ENCODE measurements around the gene EFEMP2.

The EFEMP2 gene

GRCh38 chr11:65884716-65885092, 12.1 kb upstream of the EFEMP2 start:
- peak; percentile 80 for DNase-seq
- no peaks in the 10 kb centered on the region for H3K9me3 ChIP-seq (ENCODE audit: severe bottlenecking)
- TF ChIP-seq CTCF (IDR thresholded peaks at IDR 0.05; ENCODE audit: low read depth, low read length): peak; percentile 99
- no peak overlapping the region for H3K4me3 ChIP-seq (ENCODE audit: low read depth, low read length)
- peaks cover 52% of the 10 kb centered on the region for H3K36me3 ChIP-seq
- H3K27ac ChIP-seq: no peak overlapping the region
- no peaks in the 10 kb centered on the region for H3K27me3 ChIP-seq (ENCODE audit: insufficient read depth, low read depth, severe bottlenecking)

- Histone ChIP-seq H3K9me3 (ENCODE audit: severe bottlenecking) (no peaks in the 10 kb centered on the region), H3K4me3 (ENCODE audit: low read depth, low read length) (no peak overlapping the region), H3K27ac (no peak overlapping the region), H3K36me3 (peaks cover 52% of the 10 kb centered on the region), H3K27me3 (ENCODE audit: insufficient read depth, low read depth, severe bottlenecking) (no peaks in the 10 kb centered on the region)
- TF ChIP-seq CTCF (IDR thresholded peaks at IDR 0.05; ENCODE audit: low read depth, low read length): no peak
- no peak for DNase-seq
These were observed 11.5 kb upstream of the EFEMP2 start for GRCh38 chr11:65883786-65884715.

- no peaks in the 10 kb centered on the region for H3K9me3 ChIP-seq (ENCODE audit: severe bottlenecking)
- no peak overlapping the region for H3K4me3 ChIP-seq (ENCODE audit: low read depth, low read length)
- no peak for TF ChIP-seq CTCF (IDR thresholded peaks at IDR 0.05; ENCODE audit: low read depth, low read length)
- H3K36me3 ChIP-seq: peaks cover 52% of the 10 kb centered on the region
- H3K27ac ChIP-seq: no peak overlapping the region
- H3K27me3 ChIP-seq (ENCODE audit: insufficient read depth, low read depth, severe bottlenecking): no peaks in the 10 kb centered on the region
- DNase-seq: no peak
These were observed 10.6 kb upstream of the EFEMP2 start for GRCh38 chr11:65883058-65883761.

- no peak for TF ChIP-seq CTCF (IDR thresholded peaks at IDR 0.05; ENCODE audit: low read depth, low read length)
- no peaks in the 10 kb centered on the region for H3K27me3 ChIP-seq (ENCODE audit: insufficient read depth, low read depth, severe bottlenecking)
- H3K27ac ChIP-seq: no peak overlapping the region
- H3K36me3 ChIP-seq: peaks cover 52% of the 10 kb centered on the region
- no peak for DNase-seq
- no peak overlapping the region for H3K4me3 ChIP-seq (ENCODE audit: low read depth, low read length)
- no peaks in the 10 kb centered on the region for H3K9me3 ChIP-seq (ENCODE audit: severe bottlenecking)
These were observed 9.8 kb upstream of the EFEMP2 start for GRCh38 chr11:65882120-65883057.

GRCh38 chr11:65880844-65881421, 8.3 kb upstream of the EFEMP2 start:
- no peak overlapping the region for H3K27ac ChIP-seq
- H3K9me3 ChIP-seq (ENCODE audit: severe bottlenecking): no peaks in the 10 kb centered on the region
- no peak for TF ChIP-seq CTCF (IDR thresholded peaks at IDR 0.05; ENCODE audit: low read depth, low read length)
- DNase-seq: no peak
- H3K27me3 ChIP-seq (ENCODE audit: insufficient read depth, low read depth, severe bottlenecking): no peaks in the 10 kb centered on the region
- no peak overlapping the region for H3K4me3 ChIP-seq (ENCODE audit: low read depth, low read length)
- H3K36me3 ChIP-seq: peaks cover 40% of the 10 kb centered on the region
